Measurements from ENCODE around the gene KATNB1. TPM values are rescaled to one million over a fixed set of nuclear protein-coding genes. Genes with fewer than 3 reads are reported as not detected.

KATNB1 gene
- total RNA-seq, 1 experiment from 2014 or later = 32.2 TPM

DNA sequence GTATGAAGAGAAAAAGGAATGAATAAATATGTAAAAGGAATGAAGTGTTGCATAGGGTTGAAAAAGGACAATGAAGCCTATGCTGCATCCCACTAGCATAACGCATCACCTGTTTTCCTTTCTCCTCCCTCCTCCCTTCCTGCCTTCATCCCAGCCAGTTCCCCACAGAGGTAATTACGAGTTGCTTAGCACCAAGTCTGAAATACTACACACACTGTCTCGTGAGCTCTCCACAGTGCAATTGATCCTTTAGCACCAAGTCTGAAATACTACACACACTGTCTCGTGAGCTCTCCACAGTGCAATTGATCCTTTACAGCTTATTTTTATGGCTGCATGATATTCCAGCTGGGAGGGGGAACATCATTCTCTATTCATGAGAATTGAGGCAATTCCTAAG is 42.0 kb upstream of the KATNB1 start:
- ATAC-seq = no peak
- Histone ChIP-seq H3K27me3 (ENCODE audit: insufficient read depth, low read length) (no peaks in the 10 kb centered on the region), H4K20me1 (ENCODE audit: insufficient read depth) (no peaks in the 10 kb centered on the region), H3K27ac (ENCODE audit: low read depth, low read length) (no peak overlapping the region), H2AFZ (ENCODE audit: low read depth, low read length, poor library complexity, severe bottlenecking) (no peak overlapping the region), H3K9me3 (ENCODE audit: control insufficient read depth in 1 of 2, insufficient read depth in 1 of 2, low read depth in 1 of 2, low read length in 2 of 2) (no peaks in the 10 kb centered on the region), H3K36me3 (ENCODE audit: control insufficient read depth in 1 of 2, insufficient read depth in 2 of 2, low read length in 2 of 2) (no peaks in the 10 kb centered on the region), H3K4me3 (replicated peaks in 1 of 2; ENCODE audit: low read depth in 1 of 2, low read length in 2 of 2) (no peak overlapping the region), H3K4me1 (ENCODE audit: control insufficient read depth in 1 of 2, insufficient read depth in 2 of 2, low read length in 2 of 2) (peaks cover 0 to 4% of the 10 kb centered on the region in 2 experiments; a peak in 1 of 4 replicates), H3K9me2 (ENCODE audit: insufficient read depth) (no peaks in the 10 kb centered on the region), H3K79me2 (ENCODE audit: insufficient read depth, low read length) (no peaks in the 10 kb centered on the region), H3K4me2 (ENCODE audit: low read length) (no peak overlapping the region), H3K9ac (ENCODE audit: low read length) (no peak overlapping the region)
- DNase-seq (ENCODE audit: low read depth, low spot score) = no peak
- RAD21 ChIA-PET (ENCODE audit: low non-redundant PET in 1 of 2, low total read pairs in 2 of 2, uncharacterized antibody in 2 of 2, unreplicated experiment in 2 of 2) = no interaction called here
- TF ChIP-seq ZNF274 (IDR thresholded peaks at IDR 0.05; ENCODE audit: low read depth, low read length) (no peak), SP1 (IDR thresholded peaks at IDR 0.05; ENCODE audit: low read depth) (no peak), SRF (IDR thresholded peaks at IDR 0.05; ENCODE audit: low read depth) (no peak), JUND (IDR thresholded peaks at IDR 0.05) (no peak), ELF1 (IDR thresholded peaks at IDR 0.05; ENCODE audit: borderline replicate concordance, low read depth) (no peak), EZH2phosphoT487 (IDR thresholded peaks at IDR 0.05; ENCODE audit: borderline replicate concordance) (no peak), YY1 (IDR thresholded peaks at IDR 0.05; ENCODE audit: extremely low read depth, insufficient replicate concordance, low read depth, low read length) (no peak)
- TF ChIP-seq, protein P1, sequence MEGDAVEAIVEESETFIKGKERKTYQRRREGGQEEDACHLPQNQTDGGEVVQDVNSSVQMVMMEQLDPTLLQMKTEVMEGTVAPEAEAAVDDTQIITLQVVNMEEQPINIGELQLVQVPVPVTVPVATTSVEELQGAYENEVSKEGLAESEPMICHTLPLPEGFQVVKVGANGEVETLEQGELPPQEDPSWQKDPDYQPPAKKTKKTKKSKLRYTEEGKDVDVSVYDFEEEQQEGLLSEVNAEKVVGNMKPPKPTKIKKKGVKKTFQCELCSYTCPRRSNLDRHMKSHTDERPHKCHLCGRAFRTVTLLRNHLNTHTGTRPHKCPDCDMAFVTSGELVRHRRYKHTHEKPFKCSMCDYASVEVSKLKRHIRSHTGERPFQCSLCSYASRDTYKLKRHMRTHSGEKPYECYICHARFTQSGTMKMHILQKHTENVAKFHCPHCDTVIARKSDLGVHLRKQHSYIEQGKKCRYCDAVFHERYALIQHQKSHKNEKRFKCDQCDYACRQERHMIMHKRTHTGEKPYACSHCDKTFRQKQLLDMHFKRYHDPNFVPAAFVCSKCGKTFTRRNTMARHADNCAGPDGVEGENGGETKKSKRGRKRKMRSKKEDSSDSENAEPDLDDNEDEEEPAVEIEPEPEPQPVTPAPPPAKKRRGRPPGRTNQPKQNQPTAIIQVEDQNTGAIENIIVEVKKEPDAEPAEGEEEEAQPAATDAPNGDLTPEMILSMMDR (IDR thresholded peaks at IDR 0.05 in 2 of 3, conservative IDR thresholded peaks at IDR 0.05 in 1 of 3; ENCODE audit: borderline replicate concordance in 1 of 3, insufficient read depth in 1 of 3, low read depth in 2 of 3, low read length in 2 of 3) = no peak
- TF ChIP-seq, protein P2, sequence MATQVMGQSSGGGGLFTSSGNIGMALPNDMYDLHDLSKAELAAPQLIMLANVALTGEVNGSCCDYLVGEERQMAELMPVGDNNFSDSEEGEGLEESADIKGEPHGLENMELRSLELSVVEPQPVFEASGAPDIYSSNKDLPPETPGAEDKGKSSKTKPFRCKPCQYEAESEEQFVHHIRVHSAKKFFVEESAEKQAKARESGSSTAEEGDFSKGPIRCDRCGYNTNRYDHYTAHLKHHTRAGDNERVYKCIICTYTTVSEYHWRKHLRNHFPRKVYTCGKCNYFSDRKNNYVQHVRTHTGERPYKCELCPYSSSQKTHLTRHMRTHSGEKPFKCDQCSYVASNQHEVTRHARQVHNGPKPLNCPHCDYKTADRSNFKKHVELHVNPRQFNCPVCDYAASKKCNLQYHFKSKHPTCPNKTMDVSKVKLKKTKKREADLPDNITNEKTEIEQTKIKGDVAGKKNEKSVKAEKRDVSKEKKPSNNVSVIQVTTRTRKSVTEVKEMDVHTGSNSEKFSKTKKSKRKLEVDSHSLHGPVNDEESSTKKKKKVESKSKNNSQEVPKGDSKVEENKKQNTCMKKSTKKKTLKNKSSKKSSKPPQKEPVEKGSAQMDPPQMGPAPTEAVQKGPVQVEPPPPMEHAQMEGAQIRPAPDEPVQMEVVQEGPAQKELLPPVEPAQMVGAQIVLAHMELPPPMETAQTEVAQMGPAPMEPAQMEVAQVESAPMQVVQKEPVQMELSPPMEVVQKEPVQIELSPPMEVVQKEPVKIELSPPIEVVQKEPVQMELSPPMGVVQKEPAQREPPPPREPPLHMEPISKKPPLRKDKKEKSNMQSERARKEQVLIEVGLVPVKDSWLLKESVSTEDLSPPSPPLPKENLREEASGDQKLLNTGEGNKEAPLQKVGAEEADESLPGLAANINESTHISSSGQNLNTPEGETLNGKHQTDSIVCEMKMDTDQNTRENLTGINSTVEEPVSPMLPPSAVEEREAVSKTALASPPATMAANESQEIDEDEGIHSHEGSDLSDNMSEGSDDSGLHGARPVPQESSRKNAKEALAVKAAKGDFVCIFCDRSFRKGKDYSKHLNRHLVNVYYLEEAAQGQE (IDR thresholded peaks at IDR 0.05; ENCODE audit: low read depth) = no peak
- TF ChIP-seq, protein P3, sequence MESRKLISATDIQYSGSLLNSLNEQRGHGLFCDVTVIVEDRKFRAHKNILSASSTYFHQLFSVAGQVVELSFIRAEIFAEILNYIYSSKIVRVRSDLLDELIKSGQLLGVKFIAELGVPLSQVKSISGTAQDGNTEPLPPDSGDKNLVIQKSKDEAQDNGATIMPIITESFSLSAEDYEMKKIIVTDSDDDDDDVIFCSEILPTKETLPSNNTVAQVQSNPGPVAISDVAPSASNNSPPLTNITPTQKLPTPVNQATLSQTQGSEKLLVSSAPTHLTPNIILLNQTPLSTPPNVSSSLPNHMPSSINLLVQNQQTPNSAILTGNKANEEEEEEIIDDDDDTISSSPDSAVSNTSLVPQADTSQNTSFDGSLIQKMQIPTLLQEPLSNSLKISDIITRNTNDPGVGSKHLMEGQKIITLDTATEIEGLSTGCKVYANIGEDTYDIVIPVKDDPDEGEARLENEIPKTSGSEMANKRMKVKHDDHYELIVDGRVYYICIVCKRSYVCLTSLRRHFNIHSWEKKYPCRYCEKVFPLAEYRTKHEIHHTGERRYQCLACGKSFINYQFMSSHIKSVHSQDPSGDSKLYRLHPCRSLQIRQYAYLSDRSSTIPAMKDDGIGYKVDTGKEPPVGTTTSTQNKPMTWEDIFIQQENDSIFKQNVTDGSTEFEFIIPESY (IDR thresholded peaks at IDR 0.05; ENCODE audit: extremely low read depth, insufficient replicate concordance, low read length) = no peak
- CTCF ChIA-PET = no interaction called here
- no TSS peak for BruUV-seq (replicated peaks)
- POLR2A ChIA-PET = no interaction called here
- intact Hi-C loops (cut with micrococcal nuclease) = no loop called here
